Gastrocnemius medialis (tissue), 4 donors: ENCODE measurements around the gene DGKZ. TPM values are rescaled to one million over a fixed set of nuclear protein-coding genes. Genes with fewer than 3 reads are reported as not detected.

Source experiments
- ATAC-seq, 2 donors: fragments of 150-250 bp; one replicate each; pipeline ENCODE4 v1.9.1; 2016
- DNase-seq, 2 donors: peaks; one replicate each; pipeline ENCODE4 v3.0.0-alpha.2; 2019
- H3K27ac ChIP-seq, 4 donors: fragments of 200-600 bp; sonication (generic); 1 replicate in 1 of 4; 2 replicates in 3 of 4; pipeline ENCODE4 v1.5.1; 2016 to 2018; ENCODE audit warnings: mild to moderate bottlenecking in 2 of 4, moderate library complexity in 1 of 4
- H3K27me3 ChIP-seq, 3 donors: fragments of 200-600 bp; sonication (generic) in 2 of 3; 1 replicate in 1 of 3; 2 replicates in 2 of 3; pipeline versions ENCODE4 v1.5.1 to v1.6.0; 2016 to 2019; ENCODE audit warnings: mild to moderate bottlenecking in 1 of 3, moderate library complexity in 1 of 3
- H3K36me3 ChIP-seq, 2 donors: fragments of 200-600 bp; sonication (generic) in 1 of 2; one replicate each; pipeline ENCODE4 v1.5.1; 2017 to 2018
- H3K4me1 ChIP-seq, 2 donors: fragments of 200-600 bp; sonication (generic) in 1 of 2; one replicate each; pipeline ENCODE4 v1.5.1; 2016 to 2017; ENCODE audit warnings: mild to moderate bottlenecking in 2 of 2
- H3K4me3 ChIP-seq, 4 donors: fragments of 200-600 bp; sonication (generic) in 3 of 4; 1 replicate in 1 of 4; 2 replicates in 3 of 4; pipeline ENCODE4 v1.5.1; 2016 to 2019; ENCODE audit warnings: mild to moderate bottlenecking in 2 of 4
- H3K9me3 ChIP-seq, 3 donors: fragments of 200-600 bp; sonication (generic) in 2 of 3; 1 replicate in 1 of 3; 2 replicates in 2 of 3; pipeline ENCODE4 v1.5.1; 2016 to 2019
- POLR2A ChIP-seq, 2 donors: fragments of 450-650 bp; IDR thresholded peaks; one replicate each; pipeline ENCODE4 v1.6.1; 2017; ENCODE audit warnings: antibody characterized with exemption in 2 of 2, mild to moderate bottlenecking in 2 of 2, moderate library complexity in 2 of 2
- in situ Hi-C, 4 donors: fragments of 200-750 bp; cut with MboI; loops; one replicate each; pipeline versions ENCODE4 v1.15.0 to v1.8.0; 2017; ENCODE audit warnings: low sequenced_read_pairs in 4 of 4
- intact Hi-C: fragments of 100-400 bp; cut with DNase I; formaldehyde crosslinking; loops from one replicate; pipeline ENCODE4 v1.15.1; 2023; ENCODE audit warnings: low total_unique reads
- total RNA-seq, 4 donors: library from RNA; depleted of rRNA; stranded (reverse); fragments of >200 nt; gene quantifications; one replicate each; pipeline versions ENCODE4 v1.1.0 to v1.2.3, GENCODE V29; 2016
- TF ChIP-seq, protein P1 (sequence below), 5 experiments: fragments of 450-650 bp in 3 of 5; fragments of 200-600 bp in 2 of 5; sonication (generic) in 2 of 5; IDR thresholded peaks in 4 of 5; conservative IDR thresholded peaks in 1 of 5; 1 replicate in 4 of 5; 2 replicates in 1 of 5; pipeline ENCODE4 v1.5.1; 2016 to 2019; ENCODE audit warnings: antibody characterized with exemption in 5 of 5, mild to moderate bottlenecking in 3 of 5, moderate library complexity in 3 of 5

DGKZ gene
- total RNA-seq, 4 donors from 2014 or later = 127 to 155 (median 131) TPM

- intact Hi-C loops (no loop called here), in situ Hi-C loops (no loop called here)
- Histone ChIP-seq H3K4me3 (no peak overlapping the region), H3K4me1 (peaks cover 23 to 37% of the 10 kb centered on the region in 2 donors), H3K27ac (peak overlapping the region in 3 of 4 donors; percentile 71 to 79 (median 77)), H3K36me3 (no peaks in the 10 kb centered on the region), H3K9me3 (no peaks in the 10 kb centered on the region), H3K27me3 (no peaks in the 10 kb centered on the region)
- TF ChIP-seq, protein P1, sequence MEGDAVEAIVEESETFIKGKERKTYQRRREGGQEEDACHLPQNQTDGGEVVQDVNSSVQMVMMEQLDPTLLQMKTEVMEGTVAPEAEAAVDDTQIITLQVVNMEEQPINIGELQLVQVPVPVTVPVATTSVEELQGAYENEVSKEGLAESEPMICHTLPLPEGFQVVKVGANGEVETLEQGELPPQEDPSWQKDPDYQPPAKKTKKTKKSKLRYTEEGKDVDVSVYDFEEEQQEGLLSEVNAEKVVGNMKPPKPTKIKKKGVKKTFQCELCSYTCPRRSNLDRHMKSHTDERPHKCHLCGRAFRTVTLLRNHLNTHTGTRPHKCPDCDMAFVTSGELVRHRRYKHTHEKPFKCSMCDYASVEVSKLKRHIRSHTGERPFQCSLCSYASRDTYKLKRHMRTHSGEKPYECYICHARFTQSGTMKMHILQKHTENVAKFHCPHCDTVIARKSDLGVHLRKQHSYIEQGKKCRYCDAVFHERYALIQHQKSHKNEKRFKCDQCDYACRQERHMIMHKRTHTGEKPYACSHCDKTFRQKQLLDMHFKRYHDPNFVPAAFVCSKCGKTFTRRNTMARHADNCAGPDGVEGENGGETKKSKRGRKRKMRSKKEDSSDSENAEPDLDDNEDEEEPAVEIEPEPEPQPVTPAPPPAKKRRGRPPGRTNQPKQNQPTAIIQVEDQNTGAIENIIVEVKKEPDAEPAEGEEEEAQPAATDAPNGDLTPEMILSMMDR (IDR thresholded peaks at IDR 0.05 in 4 of 5, conservative IDR thresholded peaks at IDR 0.05 in 1 of 5) = no peak
- TF ChIP-seq POLR2A (IDR thresholded peaks at IDR 0.05) = no peak
- no peak for DNase-seq
- no peak for ATAC-seq
These were observed 3.4 kb downstream of the DGKZ start for GRCh38 chr11:46350695-46351094.

- Histone ChIP-seq H3K4me3 (no peak overlapping the region), H3K9me3 (no peaks in the 10 kb centered on the region), H3K27ac (peak overlapping the region in 3 of 4 donors; percentile 71 to 79 (median 77)), H3K4me1 (peaks cover 23 to 37% of the 10 kb centered on the region in 2 donors), H3K27me3 (no peaks in the 10 kb centered on the region), H3K36me3 (no peaks in the 10 kb centered on the region)
- in situ Hi-C loops = no loop called here
- DNase-seq = no peak
- ATAC-seq = no peak
- intact Hi-C loops = no loop called here
- no peak for TF ChIP-seq POLR2A (IDR thresholded peaks at IDR 0.05)
- TF ChIP-seq, protein P1 (IDR thresholded peaks at IDR 0.05 in 4 of 5, conservative IDR thresholded peaks at IDR 0.05 in 1 of 5) = no peak
These were observed 3.9 kb downstream of the DGKZ start for GRCh38 chr11:46351148-46351547.

DNA sequence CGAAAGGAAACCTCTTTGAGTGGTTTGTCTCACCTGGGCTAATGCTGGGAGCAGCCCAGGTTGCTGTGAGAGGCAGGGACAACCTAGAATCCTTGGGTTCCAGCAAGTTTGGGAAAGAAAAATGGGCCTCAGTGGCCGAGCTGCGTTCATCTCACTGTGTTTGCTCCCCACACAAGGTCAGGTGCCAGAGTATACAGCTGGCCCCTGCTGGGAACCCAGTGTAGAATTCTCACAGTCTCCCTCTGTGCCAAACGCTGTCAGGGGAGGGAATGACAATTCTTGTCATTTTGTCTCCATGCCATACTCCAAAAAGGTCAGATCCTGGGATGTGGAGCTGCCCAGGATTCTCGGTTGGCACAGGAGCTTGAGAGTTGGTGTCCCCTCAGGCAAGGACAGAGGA, 4.3 kb downstream of the DGKZ start:
- H3K27ac ChIP-seq = peak overlapping the region; percentile 68 to 79 (median 74)
- no peaks in the 10 kb centered on the region for H3K27me3 ChIP-seq
- DNase-seq = no peak
- intact Hi-C loops = loop anchor here (1.0 kb wide), 1 partner anchor 16 kb away; no protein-coding TSS in a partner anchor
- no peak overlapping the region for H3K4me3 ChIP-seq
- TF ChIP-seq, protein P1 (IDR thresholded peaks at IDR 0.05 in 4 of 5, conservative IDR thresholded peaks at IDR 0.05 in 1 of 5) = no peak
- in situ Hi-C loops = no loop called here
- no peaks in the 10 kb centered on the region for H3K36me3 ChIP-seq
- ATAC-seq = no peak
- peaks cover 23 to 35% of the 10 kb centered on the region in 2 donors for H3K4me1 ChIP-seq
- no peaks in the 10 kb centered on the region for H3K9me3 ChIP-seq

- peak; percentile 59 to 75 for ATAC-seq
- intact Hi-C loops = loop anchor here (1.0 kb wide), 1 partner anchor 15 kb away; no protein-coding TSS in a partner anchor
- no peaks in the 10 kb centered on the region for H3K9me3 ChIP-seq
- H3K27ac ChIP-seq = peak overlapping the region; percentile 68 to 79 (median 74)
- no peaks in the 10 kb centered on the region for H3K36me3 ChIP-seq
- H3K27me3 ChIP-seq = no peaks in the 10 kb centered on the region
- in situ Hi-C loops = no loop called here
- H3K4me3 ChIP-seq = peak overlapping the region; percentile 32 to 46 (median 38)
- peaks cover 23 to 31% of the 10 kb centered on the region in 2 donors for H3K4me1 ChIP-seq
- DNase-seq = peak; percentile 46 to 76
- TF ChIP-seq POLR2A (IDR thresholded peaks at IDR 0.05) = no peak
- TF ChIP-seq, protein P1 (IDR thresholded peaks at IDR 0.05 in 4 of 5, conservative IDR thresholded peaks at IDR 0.05 in 1 of 5) = peak; percentile 95 to 99 (median 99)
These were observed 5.0 kb downstream of the DGKZ start for GRCh38 chr11:46352063-46352841.
